ENCODE data around the gene TUBB4A.

GRCh38 chr19:6479836-6480398 is 22.2 kb downstream of the TUBB4A start:
- TF ChIP-seq CTCF (IDR thresholded peaks at IDR 0.05; ENCODE audit: insufficient read depth, low read length, poor library complexity, severe bottlenecking) (no peak), EZH2phosphoT487 (conservative IDR thresholded peaks at IDR 0.05; ENCODE audit: low read length) (no peak)
